ENCODE measurements around the gene WNT9B.

DNA sequence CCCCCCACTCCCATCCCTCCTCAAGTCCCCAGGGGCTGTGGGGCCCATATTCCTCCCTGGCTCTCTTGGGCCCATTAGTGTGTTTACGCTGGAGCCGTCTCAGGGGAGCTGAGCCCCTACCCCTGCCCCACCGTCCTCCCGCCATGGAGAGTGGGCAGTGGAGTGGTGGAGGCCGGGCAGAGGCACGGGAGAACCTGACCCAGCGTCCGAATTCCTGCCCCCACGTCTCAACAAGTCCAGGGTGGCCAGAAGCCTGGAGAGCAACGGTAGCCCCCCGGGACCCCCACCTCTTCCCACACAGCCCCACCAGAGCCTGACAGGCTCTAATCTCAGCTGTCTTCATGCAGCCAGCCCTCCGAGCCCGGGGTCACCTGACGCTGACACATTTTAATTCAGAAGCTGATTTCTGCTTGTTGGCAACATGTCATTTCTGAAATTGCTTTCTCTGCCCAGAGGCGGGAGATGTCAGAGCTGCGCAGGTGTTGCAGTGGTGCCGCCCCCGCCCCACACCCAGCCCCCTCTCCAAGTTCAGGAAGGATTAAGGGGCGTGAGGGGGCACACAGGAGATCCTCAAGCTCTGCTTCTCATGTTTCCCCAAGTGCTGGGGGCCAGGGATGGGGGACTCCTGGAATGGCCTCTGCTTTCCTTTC lies 32.6 kb downstream of the WNT9B start:
- TF ChIP-seq, protein P1, sequence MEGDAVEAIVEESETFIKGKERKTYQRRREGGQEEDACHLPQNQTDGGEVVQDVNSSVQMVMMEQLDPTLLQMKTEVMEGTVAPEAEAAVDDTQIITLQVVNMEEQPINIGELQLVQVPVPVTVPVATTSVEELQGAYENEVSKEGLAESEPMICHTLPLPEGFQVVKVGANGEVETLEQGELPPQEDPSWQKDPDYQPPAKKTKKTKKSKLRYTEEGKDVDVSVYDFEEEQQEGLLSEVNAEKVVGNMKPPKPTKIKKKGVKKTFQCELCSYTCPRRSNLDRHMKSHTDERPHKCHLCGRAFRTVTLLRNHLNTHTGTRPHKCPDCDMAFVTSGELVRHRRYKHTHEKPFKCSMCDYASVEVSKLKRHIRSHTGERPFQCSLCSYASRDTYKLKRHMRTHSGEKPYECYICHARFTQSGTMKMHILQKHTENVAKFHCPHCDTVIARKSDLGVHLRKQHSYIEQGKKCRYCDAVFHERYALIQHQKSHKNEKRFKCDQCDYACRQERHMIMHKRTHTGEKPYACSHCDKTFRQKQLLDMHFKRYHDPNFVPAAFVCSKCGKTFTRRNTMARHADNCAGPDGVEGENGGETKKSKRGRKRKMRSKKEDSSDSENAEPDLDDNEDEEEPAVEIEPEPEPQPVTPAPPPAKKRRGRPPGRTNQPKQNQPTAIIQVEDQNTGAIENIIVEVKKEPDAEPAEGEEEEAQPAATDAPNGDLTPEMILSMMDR (conservative IDR thresholded peaks at IDR 0.05 in 1 of 2, IDR thresholded peaks at IDR 0.05 in 1 of 2; ENCODE audit: low read depth in 1 of 2, low read length in 2 of 2) = no peak
- no peak for TF ChIP-seq EZH2 (IDR thresholded peaks at IDR 0.05; ENCODE audit: low read length, missing control alignments)
